GM10248 (cell line): ENCODE measurements around the gene KLK2.
A peak's percentile ranks its signal among the peaks of the same experiment; 100 is the strongest.

ENCODE experiments used
- CTCF ChIA-PET: fragments of 300-600 bp; sonication (Branson Sonifier 250); formaldehyde crosslinking; extraction: SDS; loops from one replicate; lab custom pipeline; 2021; ENCODE audit warnings: antibody characterized with exemption; lab: Yijun Ruan, JAX
- POLR2A ChIA-PET: fragments of 350-650 bp; sonication (Branson Sonifier 250); formaldehyde crosslinking; extraction: SDS; loops from one replicate; lab custom pipeline; 2020; ENCODE audit warnings: antibody characterized with exemption; lab: Yijun Ruan, JAX
- DNase-seq: peaks from one replicate; pipeline ENCODE4 v3.0.0; 2012; ENCODE audit errors: extremely low spot score
- CTCF ChIP-seq: IDR thresholded peaks from 2 replicates; pipeline ENCODE4 v1.5.1; 2012; ENCODE audit warnings: mild to moderate bottlenecking, low read depth; ENCODE audit errors: extremely low read depth, missing control alignments, control extremely low read depth

The KLK2 gene

GRCh38 chr19:50908336-50908735 is 35.1 kb downstream of the KLK2 start:
- ChIA-PET POLR2A (no interaction called here), CTCF (interaction anchor here (1.5 to 3.6 kb wide), 3 partner anchors 10 to 16 kb away, joined by 3 to 31 read pairs (median 15); no protein-coding TSS in a partner anchor)
- no peak for DNase-seq
- TF ChIP-seq CTCF: no peak

GRCh38 chr19:50909240-50910070 is 36.2 kb downstream of the KLK2 start:
- POLR2A ChIA-PET: interaction anchor here (1.2 kb wide), 1 partner anchor 105 kb away, joined by 3 read pairs; no protein-coding TSS in a partner anchor
- DNase-seq: peak; percentile 88

GRCh38 chr19:50910722-50911121 is 37.5 kb downstream of the KLK2 start:
- CTCF ChIA-PET: interaction anchor here (2.2 kb wide), 1 partner anchor 11 kb away, joined by 11 read pairs; no protein-coding TSS in a partner anchor
- no peak for TF ChIP-seq CTCF
- DNase-seq: no peak
- POLR2A ChIA-PET: interaction anchor here (0.6 kb wide), 1 partner anchor 106 kb away, joined by 3 read pairs; no protein-coding TSS in a partner anchor

More at GRCh38 chr19:50909240-50910070, 36.2 kb downstream of the KLK2 start:
- no peak for TF ChIP-seq CTCF
- CTCF ChIA-PET: interaction anchor here (1.2 to 3.6 kb wide), 4 partner anchors 8 to 114 kb away, joined by 3 to 31 read pairs (median 9); no protein-coding TSS in a partner anchor

GRCh38 chr19:50911206-50912101 is 38.2 kb downstream of the KLK2 start, which contains the start of gene KLK4:
Gene KLK4, minus strand, starts transcription at chr19:50911395. Its CDS starts 657 bp downstream, at chr19:50910738.
- POLR2A ChIA-PET: interaction anchor here (0.6 kb wide), 1 partner anchor 107 kb away, joined by 3 read pairs; no protein-coding TSS in a partner anchor
- no peak for DNase-seq
- CTCF ChIA-PET: interaction anchor here (1.1 to 2.2 kb wide), 2 partner anchors 10 to 14 kb away, joined by 4 to 11 read pairs; no protein-coding TSS in a partner anchor
- no peak for TF ChIP-seq CTCF

- DNase-seq: no peak
- CTCF ChIA-PET: interaction anchor here (1.1 to 2.2 kb wide), 2 partner anchors 9 to 15 kb away, joined by 4 to 11 read pairs; no protein-coding TSS in a partner anchor
- TF ChIP-seq CTCF: no peak
- POLR2A ChIA-PET: no interaction called here
Measured at GRCh38 chr19:50912102-50912599, 38.9 kb downstream of the KLK2 start.
